ENCODE data around the gene RAD9A. TPM values are rescaled to one million over a fixed set of nuclear protein-coding genes. Genes with fewer than 3 reads are reported as not detected.
A peak's percentile ranks its signal among the peaks of the same experiment; 100 is the strongest.

Gene RAD9A
- total RNA-seq, 1 donor from 2014 or later = 10.4 TPM

GRCh38 chr11:67440229-67441097 lies 48.7 kb downstream of the RAD9A start:
- no peak for DNase-seq (ENCODE audit: low spot score)
- no peaks in the 10 kb centered on the region for H3K36me3 ChIP-seq
- no peak for TF ChIP-seq CTCF (IDR thresholded peaks at IDR 0.05)
- TF ChIP-seq EZH2phosphoT487 (IDR thresholded peaks at IDR 0.05) = no peak
- TF ChIP-seq EZH2 (IDR thresholded peaks at IDR 0.05) = no peak
- H3K9ac ChIP-seq = no peak overlapping the region
- Mint-ChIP-seq H3K36me3 (peaks cover 8% of the 10 kb centered on the region), H3K27ac (no peak overlapping the region), H3K4me3 (peak overlapping the region; percentile 44), H3K27me3 (ENCODE audit: insufficient read depth, low read depth) (peaks cover 2% of the 10 kb centered on the region), H3K4me1 (peaks cover 12% of the 10 kb centered on the region), H3K9me3 (no peaks in the 10 kb centered on the region)
- no peaks in the 10 kb centered on the region for H3K27me3 ChIP-seq
- H3F3A ChIP-seq (ENCODE audit: low read depth) = peaks cover 19% of the 10 kb centered on the region
- H3K4me2 ChIP-seq = no peak overlapping the region
- H3K27ac ChIP-seq = no peak overlapping the region
- no peaks in the 10 kb centered on the region for H3K4me1 ChIP-seq
- no peak overlapping the region for H3K4me3 ChIP-seq
- H4K20me1 ChIP-seq (ENCODE audit: low read depth) = no peaks in the 10 kb centered on the region
- H2AFZ ChIP-seq (replicated peaks) = no peak overlapping the region
- H3K79me2 ChIP-seq (ENCODE audit: low read depth) = no peaks in the 10 kb centered on the region
- H3K9me3 ChIP-seq (ENCODE audit: low read depth) = no peaks in the 10 kb centered on the region

- H4K20me1 ChIP-seq (ENCODE audit: low read depth) = no peaks in the 10 kb centered on the region
- H3K4me2 ChIP-seq = no peak overlapping the region
- no peak overlapping the region for H3K27ac Mint-ChIP-seq
- H3K4me1 Mint-ChIP-seq = peaks cover 14% of the 10 kb centered on the region
- H3F3A ChIP-seq (ENCODE audit: low read depth) = peaks cover 19% of the 10 kb centered on the region
- no peaks in the 10 kb centered on the region for H3K36me3 ChIP-seq
- TF ChIP-seq CTCF (IDR thresholded peaks at IDR 0.05) (no peak), EZH2phosphoT487 (IDR thresholded peaks at IDR 0.05) (no peak), EZH2 (IDR thresholded peaks at IDR 0.05) (no peak)
- no peak overlapping the region for H2AFZ ChIP-seq (replicated peaks)
- H3K79me2 ChIP-seq (ENCODE audit: low read depth) = no peaks in the 10 kb centered on the region
- no peaks in the 10 kb centered on the region for H3K27me3 ChIP-seq
- no peaks in the 10 kb centered on the region for H3K9me3 ChIP-seq (ENCODE audit: low read depth)
- no peak overlapping the region for H3K9ac ChIP-seq
- peaks cover 8% of the 10 kb centered on the region for H3K36me3 Mint-ChIP-seq
- DNase-seq (ENCODE audit: low spot score) = no peak
- no peaks in the 10 kb centered on the region for H3K9me3 Mint-ChIP-seq
- H3K27ac ChIP-seq = no peak overlapping the region
- no peak overlapping the region for H3K4me3 ChIP-seq
- H3K4me3 Mint-ChIP-seq = no peak overlapping the region
- H3K4me1 ChIP-seq = no peaks in the 10 kb centered on the region
- peaks cover 2% of the 10 kb centered on the region for H3K27me3 Mint-ChIP-seq (ENCODE audit: insufficient read depth, low read depth)
These were observed 49.3 kb downstream of the RAD9A start for GRCh38 chr11:67441098-67441563.

- Mint-ChIP-seq H3K4me1 (peaks cover 11% of the 10 kb centered on the region), H3K27ac (no peak overlapping the region), H3K9me3 (no peaks in the 10 kb centered on the region), H3K27me3 (ENCODE audit: insufficient read depth, low read depth) (peaks cover 2% of the 10 kb centered on the region), H3K36me3 (peaks cover 6% of the 10 kb centered on the region), H3K4me3 (peak overlapping the region; percentile 89)
- H3K9ac ChIP-seq = no peak overlapping the region
- H3K36me3 ChIP-seq = no peaks in the 10 kb centered on the region
- H3K27ac ChIP-seq = no peak overlapping the region
- H3F3A ChIP-seq (ENCODE audit: low read depth) = peaks cover 19% of the 10 kb centered on the region
- no peak for TF ChIP-seq CTCF (IDR thresholded peaks at IDR 0.05)
- no peak for TF ChIP-seq EZH2 (IDR thresholded peaks at IDR 0.05)
- TF ChIP-seq EZH2phosphoT487 (IDR thresholded peaks at IDR 0.05) = no peak
- H3K79me2 ChIP-seq (ENCODE audit: low read depth) = no peaks in the 10 kb centered on the region
- H2AFZ ChIP-seq (replicated peaks) = no peak overlapping the region
- no peak overlapping the region for H3K4me3 ChIP-seq
- H3K4me2 ChIP-seq = no peak overlapping the region
- no peaks in the 10 kb centered on the region for H3K9me3 ChIP-seq (ENCODE audit: low read depth)
- no peaks in the 10 kb centered on the region for H4K20me1 ChIP-seq (ENCODE audit: low read depth)
- H3K4me1 ChIP-seq = no peaks in the 10 kb centered on the region
- DNase-seq (ENCODE audit: low spot score) = no peak
- H3K27me3 ChIP-seq = no peaks in the 10 kb centered on the region
These were observed 50.1 kb downstream of the RAD9A start for GRCh38 chr11:67441731-67442351.
